CD4-positive, alpha-beta T cell (primary cell): Measurements from ENCODE around the gene MITF. TPM values are rescaled to one million over a fixed set of nuclear protein-coding genes. Genes with fewer than 3 reads are reported as not detected.

ENCODE experiments used
- ATAC-seq: fragments of 200-7000 bp; cut with Tn5 transposase; one replicate; pipeline ENCODE4 v1.10.0; 2022; ENCODE audit warnings: mild to moderate bottlenecking; ENCODE audit not compliant: poor library complexity
- CTCF ChIA-PET: fragments of 350-600 bp; sonication (Branson Sonifier 250); formaldehyde crosslinking; loops from one replicate; lab custom pipeline; 2021; ENCODE audit warnings: antibody characterized with exemption, inconsistent platforms; lab: Charles Lee
- POLR2A ChIA-PET: fragments of 350-600 bp; sonication (Branson Sonifier 250); formaldehyde crosslinking; loops from one replicate; lab custom pipeline; 2021; ENCODE audit warnings: antibody characterized with exemption, inconsistent platforms; lab: Charles Lee
- DNase-seq, 14 experiments: peaks; one replicate each; pipeline ENCODE4 v3.0.0-alpha.2; 2013 to 2020; ENCODE audit warnings: mixed read lengths in 2 of 14
- H3K27ac ChIP-seq, 2 donors: one replicate each; pipeline versions ENCODE4 v1.5.1 to v1.7.0; 2013; ENCODE audit warnings: low read length in 2 of 2, low read depth in 1 of 2, mild to moderate bottlenecking in 1 of 2
- H3K27me3 ChIP-seq, 2 experiments: 1 replicate in 1 of 2; 2 replicates in 1 of 2; pipeline versions ENCODE4 v1.6.1 to v1.7.0; 2013; ENCODE audit warnings: low read length in 2 of 2, control low read depth in 1 of 2, mild to moderate bottlenecking in 1 of 2, moderate library complexity in 1 of 2; ENCODE audit not compliant: insufficient read depth in 2 of 2, control insufficient read depth in 1 of 2
- H3K36me3 ChIP-seq: one replicate; pipeline ENCODE4 v1.6.1; 2013; ENCODE audit warnings: low read length, control low read depth; ENCODE audit not compliant: insufficient read depth
- H3K4me1 ChIP-seq: one replicate; pipeline ENCODE4 v1.6.1; 2013; ENCODE audit warnings: low read length, control low read depth; ENCODE audit not compliant: insufficient read depth
- H3K4me3 ChIP-seq: one replicate; pipeline ENCODE4 v1.5.1; 2013; ENCODE audit warnings: mild to moderate bottlenecking, low read length, moderate library complexity
- H3K9me3 ChIP-seq, 2 experiments: 1 replicate in 1 of 2; 2 replicates in 1 of 2; pipeline versions ENCODE4 v1.6.1 to v1.7.0; 2013; ENCODE audit warnings: low read length in 2 of 2, mild to moderate bottlenecking in 2 of 2, control low read depth in 1 of 2, moderate library complexity in 1 of 2; ENCODE audit not compliant: control insufficient read depth in 1 of 2, insufficient read depth in 1 of 2
- H3K27ac Mint-ChIP-seq: one replicate; pipeline ENCODE4 v1.8.0; 2020; ENCODE audit warnings: mixed read lengths
- H3K27me3 Mint-ChIP-seq: one replicate; pipeline ENCODE4 v1.8.0; 2021; ENCODE audit warnings: mixed read lengths
- H3K36me3 Mint-ChIP-seq: one replicate; pipeline ENCODE4 v1.8.0; 2021; ENCODE audit warnings: low read depth, mixed read lengths
- H3K4me1 Mint-ChIP-seq: one replicate; pipeline ENCODE4 v1.8.0; 2021; ENCODE audit warnings: low read depth, mixed read lengths
- H3K4me3 Mint-ChIP-seq: one replicate; pipeline ENCODE4 v1.8.0; 2020; ENCODE audit warnings: mild to moderate bottlenecking, mixed read lengths
- H3K9me3 Mint-ChIP-seq: one replicate; pipeline ENCODE4 v1.8.0; 2020; ENCODE audit warnings: mixed read lengths
- CTCF ChIP-seq: fragments of 200-600 bp; IDR thresholded peaks from one replicate; pipeline ENCODE4 v1.8.0; 2022; ENCODE audit warnings: antibody characterized with exemption, mild to moderate bottlenecking
- intact Hi-C, 2 experiments: fragments of 100-400 bp; cut with DNase I in 1 of 2; cut with micrococcal nuclease in 1 of 2; formaldehyde crosslinking; loops; one replicate each; pipeline versions ENCODE4 v1.15.1 to v1.9.0; 2023 to 2025; cut with DNase I, micrococcal nuclease
- total RNA-seq, 174 experiments: library from RNA in 2 of 174; stranded (reverse) in 2 of 174; gene quantifications; one replicate each; pipeline ENCODE4 v1.2.3 and lab custom pipeline; 2021 to 2026

Gene MITF
- total RNA-seq, 2 experiments from 2014 or later, result not detected

- no peak for TF ChIP-seq CTCF
- ChIA-PET CTCF (no interaction called here), POLR2A (no interaction called here)
- Mint-ChIP-seq H3K9me3 (peaks cover 2% of the 10 kb centered on the region), H3K4me1 (no peaks in the 10 kb centered on the region), H3K27me3 (no peaks in the 10 kb centered on the region), H3K27ac (no peak overlapping the region), H3K36me3 (no peaks in the 10 kb centered on the region), H3K4me3 (no peak overlapping the region)
- no peak for ATAC-seq
- no peaks in the 10 kb centered on the region for H3K4me1 ChIP-seq
- H3K27ac ChIP-seq, result no peak overlapping the region
- H3K9me3 ChIP-seq, result peaks cover 0 to 5% of the 10 kb centered on the region in 2 experiments
- intact Hi-C loops, result no loop called here
- DNase-seq, result peak in 2 of 14 experiments; percentile 1 to 7
- H3K36me3 ChIP-seq, result no peaks in the 10 kb centered on the region
- H3K27me3 ChIP-seq, result no peaks in the 10 kb centered on the region
- H3K4me3 ChIP-seq, result no peak overlapping the region
These were observed 266.8 kb downstream of the MITF start for GRCh38 chr3:70006089-70006488.

GRCh38 chr3:70010346-70010745, 271.1 kb downstream of the MITF start:
- no peaks in the 10 kb centered on the region for H3K36me3 ChIP-seq
- peaks cover 3% of the 10 kb centered on the region for H3K9me3 Mint-ChIP-seq
- no peak overlapping the region for H3K27ac Mint-ChIP-seq
- H3K27me3 Mint-ChIP-seq, result peaks cover 8% of the 10 kb centered on the region
- no peaks in the 10 kb centered on the region for H3K9me3 ChIP-seq
- no peaks in the 10 kb centered on the region for H3K27me3 ChIP-seq
- ChIA-PET CTCF (no interaction called here), POLR2A (no interaction called here)
- intact Hi-C loops, result no loop called here
- H3K4me3 ChIP-seq, result no peak overlapping the region
- no peak overlapping the region for H3K27ac ChIP-seq
- no peaks in the 10 kb centered on the region for H3K36me3 Mint-ChIP-seq
- TF ChIP-seq CTCF, result no peak
- ATAC-seq (no peak), DNase-seq (no peak)
- H3K4me3 Mint-ChIP-seq, result no peak overlapping the region
- no peaks in the 10 kb centered on the region for H3K4me1 ChIP-seq
- H3K4me1 Mint-ChIP-seq, result no peaks in the 10 kb centered on the region

GRCh38 chr3:70011582-70011981, 272.3 kb downstream of the MITF start:
- Histone ChIP-seq H3K36me3 (no peaks in the 10 kb centered on the region), H3K27ac (no peak overlapping the region), H3K4me1 (no peaks in the 10 kb centered on the region), H3K27me3 (no peaks in the 10 kb centered on the region), H3K9me3 (no peaks in the 10 kb centered on the region), H3K4me3 (no peak overlapping the region)
- no peaks in the 10 kb centered on the region for H3K4me1 Mint-ChIP-seq
- H3K36me3 Mint-ChIP-seq, result no peaks in the 10 kb centered on the region
- H3K27ac Mint-ChIP-seq, result no peak overlapping the region
- H3K27me3 Mint-ChIP-seq, result peaks cover 8% of the 10 kb centered on the region
- H3K4me3 Mint-ChIP-seq, result no peak overlapping the region
- CTCF ChIA-PET, result interaction anchor here (0.6 kb wide), 1 partner anchor 1973 kb away, joined by 4 read pairs; no protein-coding TSS in a partner anchor
- H3K9me3 Mint-ChIP-seq, result peaks cover 3% of the 10 kb centered on the region
- TF ChIP-seq CTCF, result no peak
- intact Hi-C loops, result no loop called here
- ATAC-seq (no peak), DNase-seq (no peak)
- POLR2A ChIA-PET, result no interaction called here
